Smooth muscle cell (in vitro differentiated cells): ENCODE results near the gene TMEM217. TPM values are rescaled to one million over a fixed set of nuclear protein-coding genes. Genes with fewer than 3 reads are reported as not detected.

Experiments used
- DNase-seq: peaks from one replicate; lab custom pipeline; 2025; ENCODE audit not compliant: unreplicated experiment; lab: John Stamatoyannopoulos, UW
- H2AFZ ChIP-seq: fragments of 200-600 bp; sonication (generic); 2 replicates; pipeline ENCODE4 v1.6.0; 2016; ENCODE audit warnings: antibody characterized with exemption, low read depth, mild to moderate bottlenecking
- H3F3A ChIP-seq: fragments of 200-600 bp; sonication (generic); 2 replicates; pipeline ENCODE4 v1.6.0; 2017; ENCODE audit warnings: antibody characterized with exemption, low read depth
- H3K27ac ChIP-seq: fragments of 200-600 bp; sonication (generic); 2 replicates; pipeline ENCODE4 v1.5.1; 2016; ENCODE audit warnings: low read depth, mild to moderate bottlenecking
- H3K27me3 ChIP-seq: fragments of 200-600 bp; sonication (generic); 2 replicates; pipeline ENCODE4 v1.6.1; 2016; ENCODE audit warnings: low read depth, mild to moderate bottlenecking
- H3K36me3 ChIP-seq: fragments of 200-600 bp; sonication (generic); 2 replicates; pipeline ENCODE4 v1.5.1; 2016; ENCODE audit warnings: low read depth
- H3K4me1 ChIP-seq: fragments of 200-600 bp; sonication (generic); 2 replicates; pipeline ENCODE4 v1.5.1; 2016; ENCODE audit warnings: low read depth
- H3K4me2 ChIP-seq: fragments of 200-600 bp; sonication (generic); 2 replicates; pipeline ENCODE4 v1.6.0; 2016; ENCODE audit warnings: mild to moderate bottlenecking
- H3K4me3 ChIP-seq: fragments of 200-600 bp; sonication (generic); 2 replicates; pipeline ENCODE4 v1.5.1; 2016; ENCODE audit warnings: mild to moderate bottlenecking
- H3K79me2 ChIP-seq: fragments of 200-600 bp; sonication (generic); 2 replicates; pipeline ENCODE4 v1.6.0; 2016; ENCODE audit warnings: low read depth, mild to moderate bottlenecking
- H3K9ac ChIP-seq: fragments of 200-600 bp; sonication (generic); 2 replicates; pipeline ENCODE4 v1.6.0; 2016; ENCODE audit warnings: low read depth
- H3K9me3 ChIP-seq: fragments of 200-600 bp; sonication (generic); replicated peaks from 2 replicates; pipeline ENCODE4 v1.5.1; 2016; ENCODE audit warnings: low read depth
- H4K20me1 ChIP-seq: fragments of 200-600 bp; sonication (generic); 2 replicates; pipeline ENCODE4 v1.6.0; 2016; ENCODE audit warnings: low read depth
- CTCF ChIP-seq: fragments of 200-600 bp; sonication (generic); IDR thresholded peaks from 2 replicates; pipeline ENCODE4 v1.5.1; 2017; ENCODE audit warnings: borderline replicate concordance, mild to moderate bottlenecking, antibody characterized with exemption; ENCODE audit not compliant: insufficient read depth, poor library complexity, severe bottlenecking
- WGBS: methylation state at CpG from one replicate; pipeline ENCODE4 v1.1.7; 2016; ENCODE audit warnings: low lambda C conversion rate; 5-methylcytosine and 5-hydroxymethylcytosine counted together
- polyA plus RNA-seq: library from polyadenylated mRNA; unstranded; fragments of >200 nt; fragmentation: Nextera tagmentation; extraction: Ambion mirVana; gene quantifications from 2 replicates; pipeline ENCODE4 v1.2.1, GENCODE V29; 2016
- total RNA-seq: library from RNA; depleted of rRNA; stranded (reverse); fragments of >200 nt; gene quantifications from 2 replicates; pipeline ENCODE4 v1.2.3, GENCODE V29; 2014

The TMEM217 gene
- total and polyA plus RNA-seq, 2 experiments from 2014 or later, result 0.31 to 1.2 TPM

GRCh38 chr6:37285861-37286311 is 27.9 kb upstream of the TMEM217 start:
- WGBS, result 97% methylated on average over 4 of the region's 4 CpGs
- no peak for DNase-seq

GRCh38 chr6:37284781-37285180 is 26.8 kb upstream of the TMEM217 start:
- Histone ChIP-seq H3K79me2 (no peaks in the 10 kb centered on the region), H3K9ac (no peak overlapping the region), H2AFZ (no peak overlapping the region), H3K36me3 (peaks cover 15% of the 10 kb centered on the region), H3K4me3 (no peak overlapping the region), H3K27ac (no peak overlapping the region), H3K4me2 (no peak overlapping the region), H4K20me1 (peaks cover 21% of the 10 kb centered on the region), H3F3A (no peaks in the 10 kb centered on the region), H3K9me3 (no peaks in the 10 kb centered on the region), H3K27me3 (no peaks in the 10 kb centered on the region), H3K4me1 (no peaks in the 10 kb centered on the region)
- no peak for DNase-seq
- WGBS, result 92% methylated on average over 4 of the region's 4 CpGs
- TF ChIP-seq CTCF, result no peak

More at GRCh38 chr6:37285861-37286311, 27.9 kb upstream of the TMEM217 start:
- no peak for TF ChIP-seq CTCF
- H3K79me2 ChIP-seq, result no peaks in the 10 kb centered on the region
- no peak overlapping the region for H3K4me2 ChIP-seq
- H3K36me3 ChIP-seq, result peaks cover 15% of the 10 kb centered on the region
- no peak overlapping the region for H3K9ac ChIP-seq
- H3K27ac ChIP-seq, result no peak overlapping the region
- no peaks in the 10 kb centered on the region for H3K9me3 ChIP-seq
- H3K4me1 ChIP-seq, result no peaks in the 10 kb centered on the region
- H4K20me1 ChIP-seq, result peaks cover 10% of the 10 kb centered on the region
- H3K27me3 ChIP-seq, result no peaks in the 10 kb centered on the region
- no peak overlapping the region for H3K4me3 ChIP-seq
- H2AFZ ChIP-seq, result no peak overlapping the region
- H3F3A ChIP-seq, result no peaks in the 10 kb centered on the region

- Histone ChIP-seq H3K27me3 (no peaks in the 10 kb centered on the region), H2AFZ (no peak overlapping the region), H3K79me2 (no peaks in the 10 kb centered on the region), H3K36me3 (peaks cover 15% of the 10 kb centered on the region), H3F3A (no peaks in the 10 kb centered on the region), H3K27ac (no peak overlapping the region), H3K9ac (no peak overlapping the region), H3K4me2 (no peak overlapping the region), H3K4me3 (no peak overlapping the region), H4K20me1 (peaks cover 30% of the 10 kb centered on the region), H3K4me1 (no peaks in the 10 kb centered on the region), H3K9me3 (no peaks in the 10 kb centered on the region)
- DNase-seq, result no peak
- WGBS, result 91% methylated on average over 3 of the region's 3 CpGs
- no peak for TF ChIP-seq CTCF
Measured at GRCh38 chr6:37283671-37284151, 25.8 kb upstream of the TMEM217 start.

- 79% methylated on average over 3 of the region's 3 CpGs for WGBS
- Histone ChIP-seq H3K27ac (no peak overlapping the region), H3K9me3 (no peaks in the 10 kb centered on the region), H2AFZ (no peak overlapping the region), H3K4me2 (no peak overlapping the region), H3K36me3 (peaks cover 15% of the 10 kb centered on the region), H3K4me1 (no peaks in the 10 kb centered on the region), H4K20me1 (peaks cover 34% of the 10 kb centered on the region), H3F3A (no peaks in the 10 kb centered on the region), H3K9ac (no peak overlapping the region), H3K27me3 (no peaks in the 10 kb centered on the region), H3K4me3 (no peak overlapping the region), H3K79me2 (no peaks in the 10 kb centered on the region)
- TF ChIP-seq CTCF, result no peak
- DNase-seq, result no peak
Measured at GRCh38 chr6:37283268-37283667, 25.3 kb upstream of the TMEM217 start.
